ENCODE data around the gene ENTPD3.
A peak's percentile ranks its signal among the peaks of the same experiment; 100 is the strongest.

ENTPD3 gene, protein sequence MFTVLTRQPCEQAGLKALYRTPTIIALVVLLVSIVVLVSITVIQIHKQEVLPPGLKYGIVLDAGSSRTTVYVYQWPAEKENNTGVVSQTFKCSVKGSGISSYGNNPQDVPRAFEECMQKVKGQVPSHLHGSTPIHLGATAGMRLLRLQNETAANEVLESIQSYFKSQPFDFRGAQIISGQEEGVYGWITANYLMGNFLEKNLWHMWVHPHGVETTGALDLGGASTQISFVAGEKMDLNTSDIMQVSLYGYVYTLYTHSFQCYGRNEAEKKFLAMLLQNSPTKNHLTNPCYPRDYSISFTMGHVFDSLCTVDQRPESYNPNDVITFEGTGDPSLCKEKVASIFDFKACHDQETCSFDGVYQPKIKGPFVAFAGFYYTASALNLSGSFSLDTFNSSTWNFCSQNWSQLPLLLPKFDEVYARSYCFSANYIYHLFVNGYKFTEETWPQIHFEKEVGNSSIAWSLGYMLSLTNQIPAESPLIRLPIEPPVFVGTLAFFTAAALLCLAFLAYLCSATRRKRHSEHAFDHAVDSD

DNA sequence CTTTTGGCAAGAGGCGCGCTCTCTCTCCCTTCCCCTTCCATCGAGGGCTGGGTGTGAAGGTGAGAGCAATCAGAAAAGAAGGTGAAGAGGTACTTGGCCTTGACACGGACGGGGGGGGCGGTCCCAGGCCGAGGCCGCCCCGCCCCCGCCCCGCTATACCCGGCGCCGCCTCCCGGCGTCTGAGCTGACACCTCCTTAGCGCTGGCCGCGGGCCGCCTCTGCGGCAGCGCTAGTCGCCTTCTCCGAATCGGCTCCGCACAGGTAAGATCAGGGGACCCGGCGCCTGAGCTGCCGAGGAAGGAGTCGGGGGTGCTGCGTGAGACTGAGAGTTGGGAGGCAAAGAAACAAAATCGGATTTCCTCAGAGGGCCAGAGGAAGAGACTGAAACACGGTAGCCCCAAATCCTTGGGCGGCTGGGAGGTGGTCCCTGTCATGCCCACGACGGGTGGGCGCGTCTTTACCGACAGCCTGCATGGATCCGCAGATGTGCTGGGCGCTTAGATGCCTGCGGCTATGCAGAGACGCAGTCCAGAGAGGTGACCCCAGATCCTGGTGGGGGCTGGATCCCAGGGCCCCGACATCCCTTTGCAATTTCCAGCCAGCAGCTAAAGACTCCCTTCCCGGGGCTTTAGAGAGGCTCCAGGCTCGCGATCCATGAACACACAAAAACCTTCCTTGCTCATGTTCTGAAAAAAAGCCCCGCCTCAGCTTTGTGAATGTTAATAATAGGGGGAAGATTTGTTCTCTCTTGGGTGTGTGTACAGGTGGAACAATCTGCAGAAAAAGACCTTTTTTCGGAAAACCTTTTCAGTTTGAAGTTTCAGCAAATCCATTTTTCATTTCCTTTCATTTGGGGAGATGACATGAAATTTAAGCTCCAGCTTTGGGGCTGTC lies at the start of gene ENTPD3:
ENTPD3 (plus strand) TSS at position 184 of the 894 bp plus-strand sequence. CDS start 874 bp downstream, outside the sequence.
- Histone ChIP-seq H3K9ac (ENCODE audit: low read length) (no peak within 1 kb of the TSS), H3K27me3 (ENCODE audit: control insufficient read depth, insufficient read depth, low read length) (no peaks in the 10 kb centered on the region), H3K4me1 (ENCODE audit: control insufficient read depth, insufficient read depth, low read length) (peaks cover 2% of the 10 kb centered on the region), H3K27ac (ENCODE audit: low read depth, low read length) (no peak within 1 kb of the TSS), H3K36me3 (ENCODE audit: control insufficient read depth, insufficient read depth, low read length) (no peaks in the 10 kb centered on the region), H3K4me3 (ENCODE audit: low read length) (peak within 1 kb of the TSS; percentile 57)

DNA sequence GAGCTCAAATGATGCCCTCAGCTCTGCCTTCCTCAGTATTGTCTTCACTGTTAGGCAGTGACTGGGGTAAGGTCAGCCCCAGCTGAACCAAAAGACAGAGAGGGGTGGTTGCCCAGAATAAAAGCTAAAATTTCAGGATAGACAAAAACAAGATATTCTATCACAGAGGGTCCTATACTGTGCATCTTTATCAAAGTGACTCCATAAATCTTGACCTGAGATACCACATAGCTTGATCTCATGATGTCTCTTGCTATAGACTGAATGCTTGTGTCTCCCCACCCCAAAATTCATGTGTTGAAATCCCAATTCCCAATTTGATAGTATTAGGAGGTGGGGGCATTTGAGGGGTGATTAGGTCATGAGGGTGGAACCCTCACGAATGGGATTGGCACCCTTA lies 47.1 kb upstream of the ENTPD3 start:
- H3K4me3 ChIP-seq (ENCODE audit: low read length) = no peak overlapping the region
- no peaks in the 10 kb centered on the region for H3K27me3 ChIP-seq (ENCODE audit: control insufficient read depth, insufficient read depth, low read length)
- no peak overlapping the region for H3K9ac ChIP-seq (ENCODE audit: low read length)
- H3K27ac ChIP-seq (ENCODE audit: low read depth, low read length) = no peak overlapping the region
- H3K4me1 ChIP-seq (ENCODE audit: control insufficient read depth, insufficient read depth, low read length) = no peaks in the 10 kb centered on the region
- no peaks in the 10 kb centered on the region for H3K36me3 ChIP-seq (ENCODE audit: control insufficient read depth, insufficient read depth, low read length)

DNA sequence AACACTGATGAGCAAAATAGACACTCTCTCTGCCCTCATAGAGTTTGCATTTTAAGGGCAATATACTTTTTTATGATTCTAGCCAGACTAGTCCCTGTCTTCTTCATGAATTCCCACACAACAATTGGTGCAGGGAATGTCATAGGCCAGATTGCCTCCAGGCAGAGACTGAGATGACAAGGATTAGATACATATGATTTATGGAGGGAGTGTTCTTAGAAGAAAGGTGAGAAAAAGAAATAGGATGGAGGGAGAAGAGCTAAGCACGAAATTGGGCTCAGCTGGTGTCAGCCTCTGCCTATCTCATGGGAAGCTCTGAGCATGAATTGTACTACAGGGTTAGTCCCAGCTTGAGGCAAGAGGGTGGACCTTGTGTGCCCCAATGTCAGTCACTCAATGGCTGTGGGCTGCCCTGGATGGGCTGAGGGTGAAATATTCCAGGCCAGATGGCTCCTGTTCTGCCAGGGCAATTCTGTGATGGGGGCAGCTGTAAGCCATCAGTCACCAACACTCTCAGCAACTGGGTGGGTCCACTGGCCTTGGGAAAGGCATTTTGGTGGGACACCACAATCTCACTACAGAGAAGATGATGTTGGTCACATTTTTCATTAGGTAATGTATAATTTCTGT lies 46.3 kb upstream of the ENTPD3 start:
- H3K27ac ChIP-seq (ENCODE audit: low read depth, low read length) = no peak overlapping the region
- no peaks in the 10 kb centered on the region for H3K27me3 ChIP-seq (ENCODE audit: control insufficient read depth, insufficient read depth, low read length)
- no peaks in the 10 kb centered on the region for H3K4me1 ChIP-seq (ENCODE audit: control insufficient read depth, insufficient read depth, low read length)
- H3K36me3 ChIP-seq (ENCODE audit: control insufficient read depth, insufficient read depth, low read length) = no peaks in the 10 kb centered on the region
- H3K9ac ChIP-seq (ENCODE audit: low read length) = no peak overlapping the region
- H3K4me3 ChIP-seq (ENCODE audit: low read length) = no peak overlapping the region

DNA sequence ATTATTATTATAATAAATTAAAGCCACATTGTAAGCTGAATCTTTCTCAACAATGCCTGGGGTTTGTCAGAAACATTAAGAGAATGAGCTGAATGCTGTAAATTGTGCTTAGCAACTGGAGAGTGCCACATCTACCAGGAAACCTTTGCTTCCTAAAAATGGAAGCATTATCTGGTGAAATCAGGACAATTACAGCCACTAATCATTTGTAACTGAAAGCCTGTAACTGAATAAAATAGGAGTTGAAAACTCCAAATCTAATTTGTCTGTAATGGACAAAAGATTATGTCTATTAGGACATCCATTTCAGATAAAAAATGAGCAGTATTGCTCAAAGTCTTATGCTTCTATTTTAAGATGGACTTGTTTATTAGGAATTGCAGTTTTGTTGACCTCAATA lies 45.3 kb upstream of the ENTPD3 start:
- H3K4me3 ChIP-seq (ENCODE audit: low read length) = no peak overlapping the region
- no peaks in the 10 kb centered on the region for H3K36me3 ChIP-seq (ENCODE audit: control insufficient read depth, insufficient read depth, low read length)
- no peaks in the 10 kb centered on the region for H3K4me1 ChIP-seq (ENCODE audit: control insufficient read depth, insufficient read depth, low read length)
- no peak overlapping the region for H3K27ac ChIP-seq (ENCODE audit: low read depth, low read length)
- no peaks in the 10 kb centered on the region for H3K27me3 ChIP-seq (ENCODE audit: control insufficient read depth, insufficient read depth, low read length)
- no peak overlapping the region for H3K9ac ChIP-seq (ENCODE audit: low read length)

DNA sequence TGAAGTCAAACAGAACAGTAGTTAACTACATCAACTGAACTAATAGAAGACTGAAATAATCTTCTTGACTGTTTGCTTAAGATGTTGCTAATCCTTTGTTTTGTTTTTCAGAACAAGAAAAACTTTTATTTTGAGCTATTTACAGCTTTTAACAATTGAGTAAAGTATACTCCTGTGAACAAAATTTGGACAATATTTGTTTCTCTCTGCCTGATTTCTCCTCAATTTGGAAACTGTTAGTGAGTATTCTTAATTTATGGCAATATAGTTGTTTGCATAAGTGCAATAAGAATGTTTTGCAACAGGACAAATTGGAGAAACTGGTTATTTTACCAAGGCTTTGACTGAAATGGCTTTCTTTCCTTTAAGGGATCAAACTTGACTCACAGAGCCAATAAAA lies 36.5 kb upstream of the ENTPD3 start:
- Histone ChIP-seq H3K27ac (ENCODE audit: low read depth, low read length) (no peak overlapping the region), H3K4me3 (ENCODE audit: low read length) (no peak overlapping the region), H3K9ac (ENCODE audit: low read length) (no peak overlapping the region), H3K36me3 (ENCODE audit: control insufficient read depth, insufficient read depth, low read length) (no peaks in the 10 kb centered on the region), H3K4me1 (ENCODE audit: control insufficient read depth, insufficient read depth, low read length) (no peaks in the 10 kb centered on the region), H3K27me3 (ENCODE audit: control insufficient read depth, insufficient read depth, low read length) (no peaks in the 10 kb centered on the region)

DNA sequence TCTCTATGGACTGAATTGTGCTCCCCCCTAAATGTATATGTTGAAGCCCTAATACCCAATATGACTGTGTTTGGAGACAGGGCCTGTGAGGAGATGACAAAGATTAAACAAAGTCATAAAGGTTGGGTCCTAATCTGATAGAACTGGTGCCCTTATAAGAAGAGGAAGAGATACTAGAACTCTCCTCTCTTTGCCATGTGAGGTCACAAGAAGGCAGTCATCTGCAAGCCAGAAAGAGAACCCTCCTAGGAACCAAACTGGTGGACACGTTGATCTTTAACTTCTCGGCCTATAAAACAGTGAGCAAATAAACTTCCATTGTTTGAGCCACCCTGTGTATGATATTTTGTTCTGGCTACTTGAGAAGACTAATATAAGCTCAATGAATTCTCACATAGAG lies 31.6 kb upstream of the ENTPD3 start:
- no peaks in the 10 kb centered on the region for H3K27me3 ChIP-seq (ENCODE audit: control insufficient read depth, insufficient read depth, low read length)
- H3K27ac ChIP-seq (ENCODE audit: low read depth, low read length) = no peak overlapping the region
- H3K36me3 ChIP-seq (ENCODE audit: control insufficient read depth, insufficient read depth, low read length) = no peaks in the 10 kb centered on the region
- no peak overlapping the region for H3K4me3 ChIP-seq (ENCODE audit: low read length)
- no peak overlapping the region for H3K9ac ChIP-seq (ENCODE audit: low read length)
- H3K4me1 ChIP-seq (ENCODE audit: control insufficient read depth, insufficient read depth, low read length) = no peaks in the 10 kb centered on the region

DNA sequence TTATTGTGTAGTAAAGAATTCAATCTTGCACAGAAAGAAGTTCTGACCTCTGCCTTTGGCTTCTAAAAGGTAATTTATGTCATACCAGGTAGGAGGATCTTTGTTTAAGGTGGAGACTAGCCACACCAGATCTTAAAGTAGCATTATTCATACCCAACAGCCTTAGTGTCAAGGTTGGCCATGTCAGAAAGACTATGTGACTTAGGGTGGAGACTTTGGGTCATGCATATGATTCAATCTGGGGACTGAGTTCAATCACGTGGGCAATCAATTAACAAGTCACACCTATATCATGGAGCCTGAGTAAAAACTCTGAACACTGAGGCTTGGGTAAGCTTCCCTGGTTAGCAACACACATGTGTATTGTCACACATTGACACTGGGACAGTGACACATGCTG lies 28.5 kb upstream of the ENTPD3 start:
- Histone ChIP-seq H3K4me3 (ENCODE audit: low read length) (no peak overlapping the region), H3K27me3 (ENCODE audit: control insufficient read depth, insufficient read depth, low read length) (no peaks in the 10 kb centered on the region), H3K4me1 (ENCODE audit: control insufficient read depth, insufficient read depth, low read length) (no peaks in the 10 kb centered on the region), H3K27ac (ENCODE audit: low read depth, low read length) (no peak overlapping the region), H3K9ac (ENCODE audit: low read length) (no peak overlapping the region), H3K36me3 (ENCODE audit: control insufficient read depth, insufficient read depth, low read length) (no peaks in the 10 kb centered on the region)

DNA sequence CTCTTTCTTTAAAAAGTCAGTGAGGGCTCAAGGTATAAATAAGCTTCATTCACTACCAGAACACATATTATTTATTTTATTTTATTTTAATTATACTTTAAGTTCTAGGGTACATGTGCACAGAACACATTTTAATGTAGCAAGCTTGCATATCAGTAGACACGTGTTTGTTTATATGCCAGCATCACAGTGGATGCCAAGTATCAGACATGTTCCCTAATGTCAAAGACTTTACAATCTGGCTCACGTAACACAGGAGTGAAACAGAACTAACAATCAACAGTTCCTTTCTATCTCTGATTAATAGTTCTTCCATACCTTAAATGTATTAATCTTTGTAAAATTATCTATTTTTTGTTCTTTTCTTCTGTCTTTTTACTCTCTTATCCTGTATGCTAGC lies 23.3 kb upstream of the ENTPD3 start:
- Histone ChIP-seq H3K4me3 (ENCODE audit: low read length) (no peak overlapping the region), H3K9ac (ENCODE audit: low read length) (no peak overlapping the region), H3K4me1 (ENCODE audit: control insufficient read depth, insufficient read depth, low read length) (no peaks in the 10 kb centered on the region), H3K36me3 (ENCODE audit: control insufficient read depth, insufficient read depth, low read length) (no peaks in the 10 kb centered on the region), H3K27ac (ENCODE audit: low read depth, low read length) (no peak overlapping the region), H3K27me3 (ENCODE audit: control insufficient read depth, insufficient read depth, low read length) (no peaks in the 10 kb centered on the region)

DNA sequence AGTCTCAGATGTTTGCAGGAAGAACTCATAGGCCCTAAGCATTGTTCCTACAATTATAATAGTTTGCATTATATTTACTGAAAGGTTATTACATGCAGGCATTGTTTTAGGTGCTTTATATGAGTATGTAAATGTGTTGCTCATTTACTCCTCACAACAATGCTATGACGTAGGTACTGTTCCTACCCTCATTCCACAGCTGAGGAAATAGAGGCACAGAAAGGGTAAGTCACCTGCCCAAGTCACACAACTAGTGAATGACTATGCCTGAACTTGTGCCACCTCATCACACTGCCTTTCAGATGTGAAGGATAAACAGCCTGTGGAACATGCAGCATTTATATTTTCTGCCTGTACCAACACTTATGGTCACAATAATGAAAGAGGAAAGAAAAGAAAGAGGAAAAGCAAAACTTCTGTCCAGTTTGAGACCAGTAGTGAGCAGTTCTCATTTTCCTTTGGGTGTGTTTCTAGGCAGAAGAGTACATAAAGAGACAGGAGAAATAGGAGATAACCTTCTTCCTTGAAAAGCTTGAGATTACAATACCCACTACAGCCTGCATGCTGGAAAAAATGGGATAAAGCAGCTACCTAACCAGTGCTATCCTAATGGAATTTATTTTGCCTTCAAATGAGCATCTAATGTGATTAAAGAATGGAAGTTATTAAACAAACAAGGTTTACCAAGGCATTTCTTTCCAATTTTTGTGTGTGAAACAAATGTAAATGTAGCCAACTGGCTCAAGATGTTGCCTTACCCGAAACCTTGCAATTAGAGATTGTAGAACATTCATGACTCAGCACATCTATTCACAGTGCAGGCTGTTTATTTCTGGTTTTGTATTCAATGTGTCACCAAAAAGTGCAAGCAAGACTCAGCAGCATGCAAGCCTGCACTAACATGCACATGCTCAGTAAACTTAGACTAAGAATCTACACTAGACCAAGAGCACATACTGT lies 20.5 kb upstream of the ENTPD3 start:
- no peaks in the 10 kb centered on the region for H3K27me3 ChIP-seq (ENCODE audit: control insufficient read depth, insufficient read depth, low read length)
- H3K4me3 ChIP-seq (ENCODE audit: low read length) = no peak overlapping the region

DNA sequence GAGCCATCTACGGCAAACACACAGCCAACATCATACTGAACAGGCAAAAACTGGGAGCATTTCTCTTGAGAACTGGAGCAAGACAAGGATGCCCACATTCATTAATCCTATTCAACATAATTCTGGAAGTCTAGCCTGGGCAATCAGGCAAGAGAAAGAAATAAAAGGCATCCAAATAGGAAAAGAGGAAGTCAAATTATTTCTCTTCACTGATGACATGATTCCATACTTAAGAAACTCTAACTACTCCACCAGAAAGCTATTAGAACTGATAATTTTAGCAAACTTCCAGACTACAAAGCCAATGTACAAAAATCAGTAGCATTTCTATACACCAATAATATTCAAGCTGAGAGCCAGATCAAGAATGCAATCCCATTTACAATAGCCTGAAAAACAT lies 17.3 kb upstream of the ENTPD3 start:
- Histone ChIP-seq H3K27me3 (ENCODE audit: control insufficient read depth, insufficient read depth, low read length) (no peaks in the 10 kb centered on the region), H3K27ac (ENCODE audit: low read depth, low read length) (no peak overlapping the region), H3K9ac (ENCODE audit: low read length) (no peak overlapping the region), H3K36me3 (ENCODE audit: control insufficient read depth, insufficient read depth, low read length) (no peaks in the 10 kb centered on the region), H3K4me3 (ENCODE audit: low read length) (no peak overlapping the region), H3K4me1 (ENCODE audit: control insufficient read depth, insufficient read depth, low read length) (no peaks in the 10 kb centered on the region)

More for the DNA sequence above, 20.5 kb upstream of the ENTPD3 start:
- Histone ChIP-seq H3K27ac (ENCODE audit: low read depth, low read length) (no peak overlapping the region), H3K9ac (ENCODE audit: low read length) (no peak overlapping the region), H3K4me1 (ENCODE audit: control insufficient read depth, insufficient read depth, low read length) (no peaks in the 10 kb centered on the region), H3K36me3 (ENCODE audit: control insufficient read depth, insufficient read depth, low read length) (no peaks in the 10 kb centered on the region)

DNA sequence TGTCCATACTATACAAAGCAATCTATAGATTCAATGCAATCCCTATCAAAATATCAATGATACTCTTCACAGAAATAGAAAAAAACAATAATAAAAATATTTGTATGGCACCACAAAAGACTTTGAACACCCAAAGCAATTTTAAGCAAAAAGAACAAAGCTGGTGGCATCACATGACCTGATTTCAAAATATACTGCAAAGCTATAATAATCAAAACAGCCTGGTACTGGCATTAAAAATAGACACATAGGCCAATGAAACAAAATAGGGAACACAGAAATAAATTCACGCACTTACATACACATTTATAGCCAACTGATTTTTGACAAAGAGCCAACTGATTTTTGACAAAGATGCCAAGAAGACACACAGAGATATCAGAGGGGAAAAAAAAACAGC lies 9.2 kb upstream of the ENTPD3 start:
- no peaks in the 10 kb centered on the region for H3K27me3 ChIP-seq (ENCODE audit: control insufficient read depth, insufficient read depth, low read length)
- H3K4me3 ChIP-seq (ENCODE audit: low read length) = no peak overlapping the region
- H3K9ac ChIP-seq (ENCODE audit: low read length) = no peak overlapping the region
- H3K27ac ChIP-seq (ENCODE audit: low read depth, low read length) = no peak overlapping the region
- H3K4me1 ChIP-seq (ENCODE audit: control insufficient read depth, insufficient read depth, low read length) = no peaks in the 10 kb centered on the region
- H3K36me3 ChIP-seq (ENCODE audit: control insufficient read depth, insufficient read depth, low read length) = no peaks in the 10 kb centered on the region
